LNCAP (cell line): ENCODE results near the gene TNS1.

ENCODE experiments used
- TF ChIP-seq, protein P1 (sequence below): fragments of 450-650 bp; IDR thresholded peaks from 2 replicates; pipeline ENCODE4 v1.5.1; 2017; ENCODE audit warnings: mild to moderate bottlenecking

Gene TNS1

DNA sequence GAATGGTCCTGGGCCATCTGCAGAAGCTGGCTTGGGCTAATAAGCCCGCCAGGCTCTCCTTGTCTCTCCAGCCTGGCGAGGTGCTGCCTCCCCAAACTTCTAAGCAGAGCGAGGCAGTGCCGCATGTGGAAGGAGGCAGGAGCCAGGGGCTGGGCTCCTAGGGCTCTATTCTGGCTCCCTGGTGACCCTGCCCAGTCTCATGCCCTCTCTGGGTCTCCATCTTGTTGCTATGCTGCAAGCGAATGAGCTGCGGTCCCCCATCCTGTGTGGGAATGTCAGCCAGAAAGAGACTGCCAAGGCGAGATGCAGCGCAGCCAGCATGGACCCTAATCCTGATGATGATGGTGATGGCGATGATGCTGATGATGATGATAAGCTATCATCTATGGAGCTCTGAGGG is 48.7 kb downstream of the TNS1 start:
- TF ChIP-seq, protein P1, sequence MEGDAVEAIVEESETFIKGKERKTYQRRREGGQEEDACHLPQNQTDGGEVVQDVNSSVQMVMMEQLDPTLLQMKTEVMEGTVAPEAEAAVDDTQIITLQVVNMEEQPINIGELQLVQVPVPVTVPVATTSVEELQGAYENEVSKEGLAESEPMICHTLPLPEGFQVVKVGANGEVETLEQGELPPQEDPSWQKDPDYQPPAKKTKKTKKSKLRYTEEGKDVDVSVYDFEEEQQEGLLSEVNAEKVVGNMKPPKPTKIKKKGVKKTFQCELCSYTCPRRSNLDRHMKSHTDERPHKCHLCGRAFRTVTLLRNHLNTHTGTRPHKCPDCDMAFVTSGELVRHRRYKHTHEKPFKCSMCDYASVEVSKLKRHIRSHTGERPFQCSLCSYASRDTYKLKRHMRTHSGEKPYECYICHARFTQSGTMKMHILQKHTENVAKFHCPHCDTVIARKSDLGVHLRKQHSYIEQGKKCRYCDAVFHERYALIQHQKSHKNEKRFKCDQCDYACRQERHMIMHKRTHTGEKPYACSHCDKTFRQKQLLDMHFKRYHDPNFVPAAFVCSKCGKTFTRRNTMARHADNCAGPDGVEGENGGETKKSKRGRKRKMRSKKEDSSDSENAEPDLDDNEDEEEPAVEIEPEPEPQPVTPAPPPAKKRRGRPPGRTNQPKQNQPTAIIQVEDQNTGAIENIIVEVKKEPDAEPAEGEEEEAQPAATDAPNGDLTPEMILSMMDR = no peak

DNA sequence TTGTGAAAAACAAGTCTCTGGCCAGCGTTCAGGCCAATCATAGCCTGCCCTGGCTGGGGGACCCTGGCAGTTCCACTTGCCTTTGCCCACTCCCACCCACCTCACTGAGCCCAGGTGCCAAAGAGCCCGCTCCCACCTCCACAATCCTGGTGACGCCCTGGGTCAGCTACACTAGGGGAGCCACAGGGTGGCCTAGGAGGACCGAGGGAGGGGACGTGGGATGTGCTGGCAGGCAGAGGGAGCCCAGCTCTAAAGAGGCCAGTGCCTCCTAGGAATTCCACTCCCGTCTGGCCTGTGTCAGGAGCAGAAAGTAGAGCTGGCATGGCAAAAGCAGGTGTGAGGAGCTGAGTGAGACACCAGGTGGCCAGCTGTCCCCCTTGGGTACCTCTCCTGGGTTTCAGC is 49.3 kb downstream of the TNS1 start:
- TF ChIP-seq, protein P1 = no peak

DNA sequence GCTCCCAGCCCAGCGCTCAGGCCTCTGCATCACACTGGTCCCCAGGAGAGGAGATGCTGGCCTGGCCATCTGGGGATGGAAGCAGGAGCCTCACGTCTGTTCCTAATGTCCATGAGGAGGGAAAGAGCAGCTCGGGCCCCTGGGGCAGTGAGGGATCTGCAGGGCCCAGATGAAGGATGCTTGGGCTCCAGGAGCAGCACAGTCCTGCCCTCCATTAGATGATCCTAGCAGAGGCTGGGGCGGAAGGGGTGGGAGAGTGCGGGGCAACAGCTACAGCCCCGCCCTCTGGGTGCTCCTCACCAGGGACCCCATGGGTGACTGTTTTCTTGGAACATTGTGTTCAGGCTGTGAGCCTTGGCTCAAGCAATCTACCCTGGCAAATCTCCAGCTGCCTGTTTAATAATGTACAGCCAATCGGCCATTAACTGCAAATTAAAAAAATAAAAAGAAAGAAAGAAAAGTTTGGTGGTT is 49.7 kb downstream of the TNS1 start:
- TF ChIP-seq, protein P1 = no peak

DNA sequence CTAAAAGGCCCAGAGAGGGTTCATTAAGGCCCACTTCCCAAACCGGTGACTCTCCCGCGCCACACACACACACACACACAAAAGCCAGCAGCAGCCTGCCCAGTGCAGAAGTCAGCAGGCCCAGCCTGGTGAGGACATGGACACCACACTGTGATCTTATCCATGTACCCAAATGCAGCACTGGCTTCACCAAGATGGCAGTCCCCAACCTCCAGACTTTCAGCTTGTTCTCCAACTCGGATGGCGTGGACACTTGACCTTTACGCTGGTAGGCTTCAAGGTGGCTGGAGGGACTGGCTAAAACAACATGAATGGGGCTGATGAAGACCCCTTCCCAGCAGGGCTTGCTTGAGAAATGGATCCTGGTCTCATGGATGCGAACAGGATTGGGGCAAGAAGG is 50.4 kb downstream of the TNS1 start:
- TF ChIP-seq, protein P1 = no peak

DNA sequence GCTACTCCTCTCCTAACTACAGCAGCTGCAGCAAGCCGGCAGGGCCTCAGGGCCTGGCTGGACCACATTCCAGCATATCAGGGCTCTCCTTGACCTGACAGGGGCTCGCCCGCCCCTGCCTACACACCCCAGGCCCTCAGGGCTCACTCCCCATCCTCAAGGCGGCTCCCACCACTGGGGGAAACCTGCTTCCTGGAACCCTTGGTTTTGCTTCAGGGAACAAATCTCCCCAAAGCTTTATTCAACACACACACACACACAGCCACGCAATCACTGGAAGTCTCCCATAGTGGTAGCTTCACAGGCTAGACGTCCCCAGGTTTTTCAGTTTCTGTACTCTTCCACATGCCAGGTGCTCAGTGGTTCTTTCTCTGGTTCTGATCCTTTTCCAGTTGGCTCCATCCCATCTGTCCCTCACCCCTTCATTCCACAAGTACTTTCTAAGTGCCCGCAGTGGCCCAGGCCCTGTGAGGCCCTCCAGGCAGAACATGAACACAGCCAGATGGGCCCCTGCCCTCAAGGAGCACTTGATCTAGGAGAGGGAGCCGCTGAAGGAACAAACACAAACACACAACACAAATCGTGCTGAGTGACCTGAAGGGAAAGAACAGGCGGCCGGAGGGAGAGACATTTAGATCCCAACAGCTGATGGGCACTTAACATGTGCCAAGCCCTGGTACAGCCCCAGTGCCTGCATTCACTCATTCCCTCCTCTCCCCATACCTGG is 51.1 kb downstream of the TNS1 start:
- TF ChIP-seq, protein P1 = no peak

DNA sequence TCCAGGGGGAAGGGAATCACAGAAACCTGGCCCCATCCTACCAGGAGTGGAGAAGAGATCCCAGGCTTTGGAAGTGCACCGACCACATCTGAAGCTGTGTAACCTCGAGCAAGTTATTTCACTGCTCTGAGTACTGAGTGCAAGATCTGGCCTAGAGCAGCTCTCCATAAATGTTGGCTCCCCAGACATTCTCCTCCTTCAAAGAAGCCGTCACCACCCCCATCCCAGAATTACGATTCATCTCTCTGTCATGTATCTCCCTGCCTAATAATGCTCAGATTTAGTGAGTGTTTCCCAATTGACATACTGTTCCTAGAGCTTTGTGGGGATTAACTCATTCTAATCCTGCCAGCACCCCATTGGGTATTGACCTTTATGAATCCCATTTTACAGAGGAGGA is 51.7 kb downstream of the TNS1 start:
- TF ChIP-seq, protein P1 = no peak

DNA sequence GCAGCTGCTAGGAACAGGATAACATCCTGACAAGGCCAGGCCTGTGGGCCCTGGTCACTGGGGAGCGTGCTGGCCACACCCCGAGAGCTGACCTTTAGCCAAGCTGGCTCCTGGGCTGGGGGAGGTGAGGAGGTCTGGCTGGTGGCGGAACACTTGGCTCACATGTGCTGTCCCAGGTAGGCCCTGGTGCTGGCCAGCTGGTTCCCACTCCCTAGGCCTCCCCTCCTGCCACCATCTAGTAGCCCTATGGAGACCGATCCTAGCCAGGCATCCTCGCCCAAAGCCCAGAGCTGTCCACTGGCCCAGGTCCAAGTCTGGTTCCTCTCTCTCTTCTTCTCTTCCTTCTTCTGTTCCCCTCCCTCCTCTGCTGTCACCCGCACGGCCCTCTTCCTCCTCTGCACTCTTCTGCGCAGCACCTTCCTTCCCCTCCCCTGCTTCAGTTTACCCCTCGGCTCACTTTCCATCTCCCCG is 52.4 kb downstream of the TNS1 start:
- TF ChIP-seq, protein P1 = no peak
